GM04503 (cell line): Measurements from ENCODE around the gene FAM83B.
"Not testable (repeated sequence)": the region's sequence is repeated elsewhere in the genome, so short reads cannot be mapped to it uniquely, and the experiment has no call there.

Experiments used
- DNase-seq: peaks from one replicate; pipeline ENCODE4 v3.0.0-alpha.2; 2012; ENCODE audit warnings: low read depth

FAM83B gene

DNA sequence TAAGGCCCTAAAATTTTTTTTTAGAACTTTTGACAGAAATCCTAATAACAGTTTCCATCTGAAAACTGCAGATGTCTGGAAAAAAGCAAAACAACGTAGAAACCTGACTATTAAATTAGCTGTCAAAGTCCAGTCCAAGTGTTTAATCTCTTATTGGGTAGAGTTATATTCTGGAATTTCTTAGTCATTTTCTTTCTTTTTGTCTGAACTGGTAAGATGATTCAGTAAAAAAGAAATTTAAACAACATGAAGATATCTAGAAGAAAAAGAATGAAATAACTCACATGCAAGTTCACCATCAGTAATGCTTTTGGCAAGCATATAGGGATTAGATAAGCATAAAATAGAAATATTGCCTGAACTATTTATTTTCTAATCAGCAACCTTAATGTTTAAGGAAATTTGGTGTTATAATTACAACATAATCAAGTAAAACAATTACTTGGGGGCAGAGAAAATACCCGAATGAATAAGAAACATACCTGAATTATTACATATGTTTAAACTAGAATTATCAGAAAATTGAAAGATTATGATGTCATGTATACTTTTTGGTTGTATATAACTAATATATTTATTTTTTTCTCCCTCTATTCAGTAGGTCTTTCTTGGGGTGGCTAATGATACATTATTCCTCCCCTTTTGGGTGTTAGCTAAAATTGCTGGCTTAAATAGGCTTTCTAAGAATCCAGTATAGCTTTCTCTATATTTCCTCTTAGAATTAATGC lies 51.1 kb downstream of the FAM83B start:
- peak; percentile 12 for DNase-seq

DNA sequence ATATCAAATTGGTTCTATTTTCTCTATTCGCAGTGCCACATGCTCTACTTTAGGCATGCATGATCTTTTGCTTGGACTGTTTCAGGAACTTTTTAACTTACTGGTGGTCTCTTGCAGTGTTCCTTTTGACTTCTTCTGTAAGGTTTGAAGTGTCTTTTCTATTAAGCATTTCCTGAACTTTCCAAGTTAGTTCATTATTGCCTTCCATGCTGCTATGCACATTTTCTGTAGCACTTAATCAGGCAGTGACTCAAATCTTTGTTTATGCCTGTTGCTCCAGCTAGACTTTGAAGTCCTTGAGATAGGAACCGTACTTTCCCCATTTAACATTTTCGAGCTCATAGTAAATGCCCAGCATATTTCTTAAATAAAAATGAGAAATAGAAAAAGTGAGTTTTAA lies 52.2 kb downstream of the FAM83B start:
- no peak for DNase-seq

GRCh38 chr6:54899442-54899841 lies 52.9 kb downstream of the FAM83B start:
- DNase-seq = no peak

DNA sequence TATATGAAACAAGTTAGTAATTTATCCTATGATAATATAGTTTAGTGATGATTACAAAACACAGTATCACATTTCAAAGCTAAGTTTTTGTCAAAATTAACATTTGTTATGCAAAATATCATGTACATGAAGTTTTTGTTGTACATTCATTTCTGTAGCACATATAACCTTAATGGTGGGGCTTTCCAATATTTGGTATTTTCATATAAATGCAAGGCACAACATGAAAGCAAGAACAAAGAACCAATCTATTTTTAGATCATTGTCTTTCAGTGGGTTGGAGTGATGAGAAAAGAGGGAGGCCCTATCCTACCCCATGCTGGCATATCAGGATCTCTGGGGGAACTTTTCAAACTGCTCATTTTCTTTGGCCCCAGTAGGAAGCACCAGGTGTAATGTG lies 53.4 kb downstream of the FAM83B start:
- no peak for DNase-seq

DNA sequence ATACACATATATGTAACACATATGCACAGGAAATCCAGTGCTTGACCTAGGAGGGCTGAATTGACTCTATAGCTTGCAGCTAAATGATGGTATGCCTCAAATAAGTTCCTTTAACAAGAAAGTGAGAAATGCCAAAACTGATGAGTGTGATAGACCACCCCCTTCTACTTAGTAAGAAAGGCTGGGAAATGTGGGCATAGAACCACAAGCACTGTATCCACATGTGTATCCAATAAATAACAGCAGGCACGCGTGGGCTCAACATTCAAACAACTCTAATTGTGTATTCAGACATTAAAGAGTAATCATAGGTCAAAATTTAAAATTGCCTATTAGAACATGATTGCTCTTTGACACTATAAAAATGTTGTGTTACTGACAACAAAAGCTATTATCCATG lies 54.1 kb downstream of the FAM83B start:
- DNase-seq = no peak

GRCh38 chr6:54903884-54904283 lies 57.3 kb downstream of the FAM83B start:
- DNase-seq = no peak

GRCh38 chr6:54907355-54907754 lies 60.8 kb downstream of the FAM83B start:
- no peak for DNase-seq

GRCh38 chr6:54909184-54909583 lies 62.6 kb downstream of the FAM83B start:
- no peak for DNase-seq

GRCh38 chr6:54910431-54910884 lies 63.9 kb downstream of the FAM83B start:
- DNase-seq = no peak

- no peak for DNase-seq
Measured at GRCh38 chr6:54910921-54911320, 64.3 kb downstream of the FAM83B start.

DNA sequence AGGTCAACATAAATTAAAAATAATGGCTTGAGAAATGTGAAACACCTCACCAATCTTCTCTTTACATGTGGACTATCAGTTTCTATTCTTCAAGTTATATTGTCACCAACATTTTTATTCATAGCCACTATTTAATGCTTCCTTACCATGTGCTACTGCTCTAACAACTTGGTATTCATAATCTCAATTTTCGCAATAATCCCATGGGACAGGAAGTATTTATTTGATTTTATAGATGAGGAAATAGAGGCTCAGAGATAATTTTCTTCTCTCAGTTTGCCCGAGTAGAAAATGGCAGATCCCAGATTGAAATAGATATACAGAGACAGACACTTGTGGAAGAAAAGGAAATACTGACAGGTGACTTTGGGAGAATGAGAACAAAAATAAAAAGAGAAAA lies 66.6 kb downstream of the FAM83B start:
- no peak for DNase-seq

- peak; percentile 14 for DNase-seq
Measured at GRCh38 chr6:54916858-54917257, 70.3 kb downstream of the FAM83B start.

GRCh38 chr6:54920628-54921027 lies 74.1 kb downstream of the FAM83B start:
- no peak for DNase-seq

DNA sequence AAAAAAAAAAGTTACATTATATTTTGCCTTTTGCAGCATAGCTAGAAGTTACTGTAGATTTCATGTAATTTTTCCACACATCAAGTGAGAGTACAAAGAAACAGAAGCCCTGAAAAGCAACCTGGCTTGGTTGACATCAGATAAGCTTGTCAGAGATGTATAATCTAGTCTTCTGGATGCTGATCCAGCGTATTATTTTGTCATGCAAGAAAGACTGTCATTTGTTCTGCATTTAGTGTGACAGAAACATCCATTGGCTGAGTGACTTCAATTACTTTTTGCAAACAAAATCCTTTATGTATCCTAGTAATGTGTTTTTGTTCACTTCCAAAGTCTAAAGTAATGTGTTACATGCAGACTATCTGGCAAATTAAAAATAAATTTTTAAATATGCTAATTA lies 75.3 kb downstream of the FAM83B start:
- DNase-seq = no peak

GRCh38 chr6:54929245-54929909 lies 82.8 kb downstream of the FAM83B start:
- no peak for DNase-seq

DNA sequence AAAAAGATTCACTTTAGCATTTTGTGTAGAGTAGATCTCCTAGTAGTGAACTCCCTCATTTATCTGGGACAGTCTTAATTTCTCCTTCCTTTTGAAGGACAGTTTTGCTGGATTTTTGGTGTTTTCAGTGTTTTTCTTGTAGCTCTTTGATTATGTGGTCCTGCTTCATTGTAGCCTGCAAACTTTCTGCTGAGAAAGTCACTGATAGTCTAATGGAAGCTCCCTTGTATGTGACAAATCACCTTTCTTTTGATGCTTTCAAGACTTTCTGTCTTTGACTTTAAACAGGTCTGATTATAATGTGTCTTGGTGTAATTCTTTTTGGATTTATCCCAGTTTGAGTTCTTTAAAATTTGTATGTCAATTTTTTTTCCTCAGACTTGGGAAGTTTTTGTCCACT lies 86.1 kb downstream of the FAM83B start:
- DNase-seq = no peak

- peak; percentile 10 for DNase-seq
Measured at GRCh38 chr6:54935739-54936138, 89.2 kb downstream of the FAM83B start.

DNA sequence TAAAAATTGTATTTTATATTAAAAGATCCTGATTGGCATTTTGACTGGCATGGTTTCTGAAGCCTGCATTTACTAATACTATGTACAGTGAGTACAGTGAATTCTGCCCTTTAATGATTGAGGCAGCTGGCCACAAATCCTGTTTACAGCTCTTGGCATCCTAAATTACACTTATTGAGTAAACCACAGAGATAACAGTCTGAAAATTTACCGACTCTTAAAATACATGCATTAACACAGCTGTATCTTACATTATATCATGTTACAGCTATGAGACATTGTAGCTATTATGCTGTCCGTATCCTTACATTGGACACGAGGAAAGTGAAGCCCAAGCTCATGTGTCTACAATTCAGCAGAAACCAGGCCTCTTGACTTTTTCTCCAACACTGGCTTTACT lies 90.8 kb downstream of the FAM83B start:
- DNase-seq = no peak

GRCh38 chr6:54957698-54958097 lies 111.1 kb downstream of the FAM83B start:
- DNase-seq = no peak

DNA sequence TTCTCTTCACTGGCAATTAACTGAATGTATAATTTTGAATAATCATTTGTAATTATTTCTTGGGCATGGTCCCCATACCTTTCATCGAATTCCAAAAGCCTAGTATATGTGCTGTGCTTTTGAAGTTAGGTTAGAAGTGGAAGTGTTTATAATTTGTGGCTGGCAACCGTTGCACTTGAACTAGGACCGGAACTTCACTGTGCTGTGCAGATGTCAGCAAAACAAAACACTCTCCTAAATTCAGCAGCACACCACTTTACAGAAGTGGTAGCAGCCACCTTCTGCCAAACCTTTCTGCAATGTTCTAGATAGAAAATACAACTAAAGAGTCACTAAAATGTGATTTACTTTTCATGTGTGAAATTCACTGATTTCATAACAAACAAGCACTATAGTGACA lies 111.9 kb downstream of the FAM83B start:
- DNase-seq = no peak

GRCh38 chr6:54959820-54960219 lies 113.2 kb downstream of the FAM83B start:
- no peak for DNase-seq

- DNase-seq = not testable (repeated sequence)
Measured at GRCh38 chr6:54961372-54961771, 114.8 kb downstream of the FAM83B start.

DNA sequence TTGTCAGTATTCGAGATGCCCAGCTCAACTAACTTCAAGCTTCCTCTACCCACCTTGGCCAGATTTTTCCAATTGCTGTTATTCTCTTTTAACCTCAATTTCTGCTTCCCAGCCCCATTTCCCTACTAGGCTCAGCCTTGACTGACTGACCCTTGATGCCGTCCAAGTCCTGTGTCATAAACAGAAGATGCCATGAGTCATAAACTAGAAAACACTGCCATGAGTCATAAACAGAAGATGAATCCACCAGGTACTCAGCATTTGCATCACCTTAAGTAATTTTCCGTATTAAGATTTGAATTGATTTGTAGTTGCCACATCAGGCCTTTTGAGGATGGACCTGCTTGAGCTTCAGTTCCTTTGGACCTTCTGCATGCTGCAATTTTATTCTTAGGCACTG lies 123.8 kb downstream of the FAM83B start:
- DNase-seq = no peak

DNA sequence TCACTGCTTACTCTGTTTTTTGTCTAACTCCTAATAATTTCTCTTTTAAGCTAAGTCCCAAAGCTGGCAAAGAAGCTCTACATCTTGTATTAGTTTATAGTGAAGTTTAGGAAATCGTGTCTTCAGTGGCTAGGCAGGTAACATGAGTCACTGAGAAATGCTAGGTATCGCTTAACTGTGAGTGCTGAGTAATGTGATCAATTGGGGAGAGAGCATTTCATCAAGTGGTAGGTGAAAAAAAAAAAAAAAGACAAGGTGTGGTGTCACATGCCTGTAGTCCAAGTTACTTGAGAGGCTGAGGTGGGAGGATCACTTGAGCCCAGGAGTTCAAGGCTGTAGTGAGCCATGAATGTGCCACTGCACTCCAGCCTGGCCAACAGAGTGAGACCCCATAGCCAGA lies 125.3 kb downstream of the FAM83B start:
- DNase-seq = no peak
